ENCODE results near the gene WDFY1.

The WDFY1 gene

GRCh38 chr2:223856021-223856420 lies 89.1 kb downstream of the WDFY1 start:
- DNase-seq: no peak

DNA sequence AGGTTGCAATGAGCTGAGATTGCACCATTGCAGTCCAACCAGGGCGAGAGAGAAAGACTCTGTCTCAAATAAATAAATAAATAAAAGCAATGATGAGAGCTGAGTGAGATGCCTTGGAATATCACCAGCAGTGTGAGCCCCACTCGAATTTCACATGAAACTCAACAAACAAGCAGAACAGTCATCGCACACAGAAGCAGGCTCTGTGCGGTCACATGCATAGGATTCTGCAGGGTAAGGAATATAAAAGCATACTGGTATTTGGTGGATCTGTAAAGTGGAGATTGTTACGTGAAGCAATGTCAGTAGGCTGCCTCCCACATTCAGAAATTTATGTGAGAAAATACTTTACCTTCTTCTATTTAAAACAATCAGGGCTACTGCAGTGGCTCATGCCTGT lies 89.7 kb downstream of the WDFY1 start:
- DNase-seq: no peak

DNA sequence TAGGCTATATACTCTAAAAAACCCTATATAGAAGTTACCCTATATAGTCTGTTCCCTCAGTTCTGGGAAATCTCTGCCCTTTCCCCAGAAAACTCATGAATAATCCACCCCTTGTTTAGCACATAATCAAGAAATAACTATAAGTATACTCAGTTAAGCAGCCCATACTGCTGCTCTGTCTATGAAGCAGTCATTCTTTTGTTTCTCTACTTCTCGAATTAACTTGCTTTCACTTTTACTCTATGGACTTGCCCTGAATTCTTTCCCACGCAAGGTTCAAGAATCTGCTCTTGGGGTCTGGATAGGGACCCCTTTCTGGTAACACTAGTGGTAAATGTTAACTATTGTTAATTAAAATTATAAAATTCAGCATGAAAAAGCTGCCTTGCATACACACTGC lies 90.4 kb downstream of the WDFY1 start:
- DNase-seq: no peak

DNA sequence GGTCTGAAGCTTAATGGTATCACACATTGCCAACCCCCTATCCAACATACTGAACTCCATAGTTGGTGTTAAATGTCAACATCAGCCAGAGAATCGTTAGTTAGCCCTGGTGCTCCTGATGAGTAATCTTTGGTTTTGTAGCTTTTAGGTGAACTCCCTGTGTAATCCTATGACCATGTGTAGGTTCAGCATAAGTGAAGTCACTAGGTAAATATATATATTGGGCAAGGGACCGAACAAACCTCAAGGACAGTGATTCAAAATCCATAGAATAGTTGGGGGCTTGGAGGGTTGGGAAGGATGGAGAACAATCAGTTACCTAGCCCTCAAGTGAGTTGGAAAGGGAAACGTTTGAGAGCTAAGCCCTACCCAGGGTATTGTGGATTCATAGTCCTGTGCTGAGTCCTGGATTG lies 91.7 kb downstream of the WDFY1 start:
- no peak for DNase-seq

DNA sequence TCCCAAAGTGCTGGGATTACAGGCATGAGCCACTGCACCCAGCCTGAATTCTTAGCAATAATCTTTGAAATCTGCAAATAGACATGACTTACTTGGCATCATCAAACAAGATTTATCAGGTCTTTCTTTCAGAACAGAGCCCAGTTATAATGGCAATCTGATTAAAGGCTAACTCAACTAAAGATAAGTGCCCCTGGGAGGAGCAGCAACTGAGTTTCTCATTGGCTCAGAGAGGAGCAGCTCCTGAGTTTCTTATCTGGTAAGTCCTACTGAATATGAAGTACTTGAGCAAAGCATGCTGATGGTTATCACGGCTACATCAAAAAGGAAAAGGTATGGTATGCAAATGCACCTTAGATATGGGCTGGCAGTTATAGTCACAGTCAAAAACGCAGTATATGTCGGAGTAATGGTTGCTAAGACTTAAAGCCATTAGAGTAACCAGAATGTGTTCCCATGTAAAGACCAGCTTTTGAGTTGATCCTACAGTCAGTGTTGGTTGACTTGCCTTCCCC lies 92.8 kb downstream of the WDFY1 start:
- DNase-seq: no peak

DNA sequence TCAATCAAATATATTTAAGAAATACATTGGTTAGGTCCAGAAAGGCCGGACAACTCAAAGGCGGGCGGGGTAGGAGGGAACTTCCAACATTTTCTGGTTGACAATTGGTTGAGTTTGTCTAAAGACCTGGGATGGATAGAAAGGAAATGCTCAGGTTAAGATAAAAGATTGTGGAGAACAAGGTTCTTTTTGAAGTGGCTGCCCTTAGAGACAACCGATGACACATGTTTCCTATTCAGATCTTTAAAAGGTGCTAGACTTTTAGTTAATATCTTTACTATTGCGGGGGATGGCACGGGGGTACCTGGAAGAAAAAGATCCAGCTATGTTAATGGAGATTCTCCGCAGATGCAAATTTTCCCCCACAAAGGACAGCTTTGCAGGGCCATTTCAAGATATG lies 97.7 kb downstream of the WDFY1 start:
- no peak for DNase-seq

- DNase-seq: no peak
These were observed 98.6 kb downstream of the WDFY1 start for GRCh38 chr2:223846515-223846914.

DNA sequence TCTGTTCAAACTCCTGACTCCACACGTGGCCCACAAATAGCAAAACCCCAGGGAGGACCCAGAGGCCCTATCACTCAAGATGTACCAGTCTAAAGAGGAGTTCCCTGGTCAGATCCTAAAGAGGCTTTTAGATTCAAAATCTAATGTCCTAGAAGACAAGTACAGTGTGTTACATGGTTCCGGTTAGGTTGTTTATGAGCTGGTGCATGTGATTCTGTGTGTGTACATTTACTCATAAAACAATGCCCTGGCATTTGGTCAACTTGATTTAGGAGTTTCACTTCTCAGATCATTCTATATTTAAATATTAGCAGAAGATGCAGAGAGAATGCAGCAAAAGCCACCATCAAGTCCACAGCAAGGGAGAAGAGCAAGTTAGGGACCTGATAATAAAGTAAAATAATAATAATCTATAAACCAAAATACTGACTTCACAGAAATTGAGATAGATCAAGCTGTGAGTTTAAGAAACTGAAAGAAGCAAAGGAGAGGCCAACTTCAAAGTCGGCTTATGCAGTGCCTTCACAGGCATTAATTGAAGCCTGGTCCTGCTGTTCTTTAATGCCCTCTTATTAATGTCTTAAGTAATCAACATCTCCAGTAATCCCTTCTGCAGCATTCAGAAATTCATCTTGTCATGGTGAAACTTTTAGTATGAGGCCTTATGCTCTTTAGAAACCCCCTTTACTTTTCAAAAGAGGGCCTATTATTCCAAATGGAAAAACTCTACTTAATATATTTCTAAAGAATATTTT lies 103.5 kb downstream of the WDFY1 start:
- DNase-seq: peak; percentile 30 to 38

- DNase-seq: peak; percentile 24 to 50
These were observed 107.7 kb downstream of the WDFY1 start, which contains the start of gene AP1S3 for GRCh38 chr2:223837287-223838061. Gene AP1S3, minus strand, starts transcription at chr2:223837582. Its CDS starts 132 bp downstream, at chr2:223837450.

- peak; percentile 65 to 80 for DNase-seq
These were observed 109.2 kb downstream of the WDFY1 start for GRCh38 chr2:223835701-223836532.

DNA sequence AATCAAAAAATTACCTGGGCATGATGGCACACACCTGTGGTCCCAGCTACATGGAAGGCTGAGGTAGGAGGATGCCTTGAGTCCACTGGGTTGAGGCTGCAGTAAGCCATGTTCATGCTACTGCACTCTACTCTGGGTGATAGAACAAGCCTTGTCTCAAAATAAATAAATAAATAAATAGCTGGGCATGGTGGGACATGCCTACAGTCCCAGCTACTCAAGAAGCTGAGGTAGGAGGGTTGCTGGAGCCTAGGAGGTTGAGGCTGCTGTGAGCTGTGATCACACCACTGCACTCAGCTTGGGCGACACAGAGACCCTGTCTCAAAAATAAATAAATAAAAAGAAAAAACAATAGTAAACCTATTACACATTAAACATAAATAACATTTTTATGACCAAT lies 110.7 kb downstream of the WDFY1 start:
- no peak for DNase-seq

DNA sequence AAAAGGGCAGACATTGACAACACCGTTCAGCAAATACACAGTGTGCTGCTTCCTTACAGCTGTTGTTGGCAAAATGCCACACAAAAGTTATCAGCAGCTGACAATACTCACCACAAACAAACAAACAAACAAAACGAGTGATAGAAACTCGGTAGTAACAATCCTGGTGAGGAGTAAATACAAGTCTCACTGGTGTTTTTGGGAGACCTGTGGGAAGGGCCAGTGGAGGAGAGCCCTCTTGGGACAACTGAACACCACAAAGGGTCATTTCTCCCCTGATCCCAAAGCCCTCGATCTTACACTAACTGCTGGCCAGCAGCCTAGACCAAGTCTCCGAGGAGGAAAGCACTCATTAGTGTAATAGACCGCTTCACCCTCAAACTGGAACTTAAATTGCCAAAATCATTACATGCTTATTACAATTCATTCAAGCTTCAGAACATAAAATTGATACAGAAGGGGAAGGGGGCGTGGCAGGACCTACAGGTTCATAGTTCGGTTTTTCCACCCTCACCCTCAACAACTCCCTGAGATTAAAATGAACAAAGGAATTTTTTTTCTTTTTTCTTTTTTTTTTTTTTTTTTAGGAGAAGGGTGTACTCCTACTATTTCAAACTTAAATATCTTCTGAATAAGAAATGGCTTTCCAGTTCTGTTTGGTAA lies 112.8 kb downstream of the WDFY1 start:
- no peak for DNase-seq

DNA sequence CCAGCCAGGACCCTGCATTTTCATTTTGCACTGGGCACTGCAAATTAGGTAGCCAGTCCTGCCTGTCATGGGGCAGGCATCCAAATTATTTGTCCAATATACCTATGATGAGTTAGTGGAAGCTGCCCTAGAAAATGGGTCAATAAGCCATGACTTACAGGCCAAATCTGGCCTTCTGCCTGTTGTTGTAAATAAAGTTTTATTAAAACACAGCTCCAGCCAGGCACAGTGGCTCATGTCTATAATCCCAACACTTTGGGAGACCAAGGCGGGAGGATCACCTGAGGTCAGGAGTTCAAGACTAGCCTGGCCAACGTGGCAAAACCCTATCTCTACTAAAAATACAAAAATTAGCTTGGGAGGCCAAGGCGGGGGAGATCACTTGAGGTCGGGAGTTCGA lies 116.0 kb downstream of the WDFY1 start:
- no peak for DNase-seq

DNA sequence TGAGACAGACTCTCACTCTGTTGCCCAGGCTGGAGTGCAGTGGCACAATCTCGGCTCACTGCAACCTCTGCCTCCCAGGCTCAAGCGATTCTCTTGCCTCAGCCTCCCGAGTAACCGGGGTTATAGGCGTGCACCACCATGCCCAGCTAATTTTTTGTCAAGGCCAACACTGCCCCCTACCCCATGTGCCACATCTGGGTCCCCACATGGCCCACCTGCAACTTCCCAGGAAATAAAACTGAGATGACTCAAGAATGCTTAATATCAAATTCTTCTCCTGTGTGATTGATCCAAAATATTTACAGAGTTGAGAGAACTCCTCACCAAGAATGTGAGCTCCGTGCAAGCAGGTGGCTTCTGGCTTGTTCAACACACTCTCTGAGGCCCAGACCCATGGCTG lies 116.8 kb downstream of the WDFY1 start:
- no peak for DNase-seq

- DNase-seq: no peak
These were observed 118.1 kb downstream of the WDFY1 start for GRCh38 chr2:223826995-223827394.
